Small intestine (tissue), 7 donors: ENCODE data around the gene KIAA0930. TPM values are rescaled to one million over a fixed set of nuclear protein-coding genes. Genes with fewer than 3 reads are reported as not detected.
A peak's percentile ranks its signal among the peaks of the same experiment; 100 is the strongest.
"Not testable (repeated sequence)": the region's sequence is repeated elsewhere in the genome, so short reads cannot be mapped to it uniquely, and the experiment has no call there.

Experiments
- DNase-seq, 2 donors: peaks; one replicate each; pipeline versions ENCODE4 v3.0.0 to v3.0.0-alpha.2; 2013
- FAIRE-seq: peaks from 2 replicates; lab custom pipeline; 2012; peaks lifted over from hg19 to GRCh38; lab: Jason Lieb, UNC
- H3K27ac ChIP-seq, 3 donors: one replicate each; pipeline ENCODE4 v1.5.1; 2013; ENCODE audit warnings: low read length in 2 of 3, mild to moderate bottlenecking in 2 of 3, control low read depth in 1 of 3, inconsistent platforms in 1 of 3, low read depth in 1 of 3, moderate library complexity in 1 of 3
- H3K27me3 ChIP-seq, 3 donors: one replicate each; pipeline ENCODE4 v1.6.1; 2013; ENCODE audit warnings: low read length in 3 of 3, inconsistent platforms in 1 of 3; ENCODE audit not compliant: control insufficient read depth in 3 of 3, insufficient read depth in 3 of 3
- H3K36me3 ChIP-seq, 3 donors: one replicate each; pipeline ENCODE4 v1.6.1; 2013; ENCODE audit warnings: low read length in 3 of 3, inconsistent platforms in 1 of 3, low read depth in 1 of 3, mild to moderate bottlenecking in 1 of 3, moderate library complexity in 1 of 3; ENCODE audit not compliant: control insufficient read depth in 3 of 3, insufficient read depth in 2 of 3
- H3K4me1 ChIP-seq, 3 donors: one replicate each; pipeline ENCODE4 v1.6.1; 2013; ENCODE audit warnings: low read length in 2 of 3, inconsistent platforms in 1 of 3, low read depth in 1 of 3, mild to moderate bottlenecking in 1 of 3, moderate library complexity in 1 of 3; ENCODE audit not compliant: control insufficient read depth in 3 of 3, insufficient read depth in 2 of 3
- H3K4me3 ChIP-seq, 3 donors: one replicate each; pipeline ENCODE4 v1.5.1; 2013; ENCODE audit warnings: low read length in 3 of 3, control low read depth in 1 of 3, inconsistent platforms in 1 of 3, low read depth in 1 of 3, mild to moderate bottlenecking in 1 of 3, moderate library complexity in 1 of 3
- H3K9me3 ChIP-seq, 2 donors: one replicate each; pipeline ENCODE4 v1.6.1; 2013; ENCODE audit warnings: low read depth in 1 of 2, low read length in 1 of 2; ENCODE audit not compliant: control insufficient read depth in 2 of 2, insufficient read depth in 1 of 2
- whole genome bisulfite sequencing, 3 donors: extraction: QIAGEN DNeasy Blood & Tissue Kit; methylation state at CpG; one replicate each; pipeline ENCODE4 v1.1.7; 2013; 5-methylcytosine and 5-hydroxymethylcytosine counted together
- polyA plus RNA-seq, 4 donors: library from polyadenylated mRNA; stranded (reverse) in 3 of 4; unstranded in 1 of 4; fragments of 200-250 nt in 3 of 4; fragments of 120-200 nt in 1 of 4; gene quantifications; one replicate each; pipeline versions ENCODE4 v1.2.1 to v1.2.3, GENCODE V29; 2013
- donor health status: healthy with polysubstance abuse.
- donor health status: control.
- donor health status: control.
- donor health status: Bipolar disorder and iron deficiency.
- donor health status: healthy.

KIAA0930 gene
- polyA plus RNA-seq, 4 donors: 19.3 to 29.0 (median 26.0) TPM

- not testable (repeated sequence) for H3K4me1 ChIP-seq, H3K27ac ChIP-seq, H3K27me3 ChIP-seq, H3K36me3 ChIP-seq, H3K4me3 ChIP-seq, DNase-seq, H3K9me3 ChIP-seq, FAIRE-seq
- 73 to 85% (median 74%) methylated on average over 9 of the region's 9 CpGs for WGBS, 3 donors
Observed at GRCh38 chr22:45260395-45260759, 19.7 kb upstream of the KIAA0930 start.

- Histone ChIP-seq H3K27ac (no peak overlapping the region), H3K4me1 (peaks cover 0 to 5% (median 0%) of the 10 kb centered on the region in 3 donors), H3K36me3 (no peaks in the 10 kb centered on the region), H3K27me3 (no peaks in the 10 kb centered on the region), H3K4me3 (no peak overlapping the region), H3K9me3 (no peaks in the 10 kb centered on the region)
- no peak for DNase-seq
- FAIRE-seq: no peak
- WGBS, 3 donors: 71 to 84% (median 76%) methylated on average over 10 of the region's 10 CpGs
Observed at GRCh38 chr22:45259754-45260394, 19.2 kb upstream of the KIAA0930 start.

- H3K27me3 ChIP-seq, H3K4me1 ChIP-seq, H3K27ac ChIP-seq, H3K36me3 ChIP-seq, H3K4me3 ChIP-seq, H3K9me3 ChIP-seq, DNase-seq, FAIRE-seq: not testable (repeated sequence)
- WGBS, 3 donors: 90 to 94% (median 90%) methylated on average over 4 of the region's 4 CpGs
Observed at GRCh38 chr22:45257941-45258340, 17.2 kb upstream of the KIAA0930 start.

- H3K27ac ChIP-seq: peak overlapping the region in 1 of 3 donors; percentile 44
- no peaks in the 10 kb centered on the region for H3K9me3 ChIP-seq
- no peak for DNase-seq
- no peaks in the 10 kb centered on the region for H3K27me3 ChIP-seq
- no peak for FAIRE-seq
- H3K4me3 ChIP-seq: no peak overlapping the region
- H3K36me3 ChIP-seq: no peaks in the 10 kb centered on the region
- H3K4me1 ChIP-seq: no peaks in the 10 kb centered on the region
- 68 to 87% (median 75%) methylated on average over 6 of the region's 6 CpGs for WGBS, 3 donors
Observed at GRCh38 chr22:45254789-45255278, 14.1 kb upstream of the KIAA0930 start.

GRCh38 chr22:45254388-45254787, 13.7 kb upstream of the KIAA0930 start:
- Histone ChIP-seq H3K36me3 (no peaks in the 10 kb centered on the region), H3K27me3 (no peaks in the 10 kb centered on the region), H3K4me1 (no peaks in the 10 kb centered on the region), H3K9me3 (no peaks in the 10 kb centered on the region), H3K4me3 (no peak overlapping the region), H3K27ac (peak overlapping the region in 1 of 3 donors; percentile 44)
- DNase-seq (no peak), FAIRE-seq (no peak)
- 71 to 91% (median 90%) methylated on average over 6 to 7 of the region's 7 CpGs for WGBS, 3 donors

- DNase-seq (no peak), FAIRE-seq (no peak)
- no peak overlapping the region for H3K4me3 ChIP-seq
- H3K27me3 ChIP-seq: no peaks in the 10 kb centered on the region
- no peaks in the 10 kb centered on the region for H3K9me3 ChIP-seq
- 78 to 89% (median 87%) methylated on average over 10 of the region's 10 CpGs for WGBS, 3 donors
- no peaks in the 10 kb centered on the region for H3K36me3 ChIP-seq
- H3K27ac ChIP-seq: no peak overlapping the region
- peaks cover 0 to 6% (median 0%) of the 10 kb centered on the region in 3 donors for H3K4me1 ChIP-seq
Observed at GRCh38 chr22:45253039-45253641, 12.4 kb upstream of the KIAA0930 start.

- 74 to 86% (median 81%) methylated on average over 8 of the region's 8 CpGs for WGBS, 3 donors
- no peaks in the 10 kb centered on the region for H3K9me3 ChIP-seq
- DNase-seq (no peak), FAIRE-seq (no peak)
- no peaks in the 10 kb centered on the region for H3K36me3 ChIP-seq
- no peaks in the 10 kb centered on the region for H3K27me3 ChIP-seq
- H3K4me3 ChIP-seq: no peak overlapping the region
- no peak overlapping the region for H3K27ac ChIP-seq
- H3K4me1 ChIP-seq: peaks cover 0 to 6% (median 6%) of the 10 kb centered on the region in 3 donors
Observed at GRCh38 chr22:45251825-45252224, 11.1 kb upstream of the KIAA0930 start.

- WGBS, 3 donors: 17 to 44% (median 24%) methylated on average over 8 of the region's 8 CpGs
- Histone ChIP-seq H3K27me3 (no peaks in the 10 kb centered on the region), H3K4me3 (no peak overlapping the region), H3K27ac (peak overlapping the region in 2 of 3 donors; percentile 42 to 66), H3K4me1 (peaks cover 6 to 25% (median 7%) of the 10 kb centered on the region in 3 donors), H3K36me3 (no peaks in the 10 kb centered on the region), H3K9me3 (no peaks in the 10 kb centered on the region)
- DNase-seq (peak in 1 of 2 donors; percentile 29), FAIRE-seq (no peak)
Observed at GRCh38 chr22:45248832-45249561, 8.3 kb upstream of the KIAA0930 start.
